Neural crest cell (in vitro differentiated cells): ENCODE measurements around the gene SLC26A2. TPM values are rescaled to one million over a fixed set of nuclear protein-coding genes. Genes with fewer than 3 reads are reported as not detected.
"Not testable (repeated sequence)": the region's sequence is repeated elsewhere in the genome, so short reads cannot be mapped to it uniquely, and the experiment has no call there.

Source experiments
- DNase-seq: peaks from one replicate; pipeline ENCODE4 v3.0.0; 2021; ENCODE audit warnings: low read depth, mixed read lengths, low spot score
- H3K27ac Mint-ChIP-seq: one replicate; pipeline ENCODE4 v1.8.0; 2021; ENCODE audit warnings: mild to moderate bottlenecking, mixed read lengths; ENCODE audit not compliant: unreplicated experiment
- H3K27me3 Mint-ChIP-seq: 2 replicates; pipeline ENCODE4 v1.8.0; 2021; ENCODE audit warnings: low read depth, mild to moderate bottlenecking, mixed read lengths
- H3K36me3 Mint-ChIP-seq: 2 replicates; pipeline ENCODE4 v1.8.0; 2021; ENCODE audit warnings: low read depth, mild to moderate bottlenecking, mixed read lengths
- H3K4me1 Mint-ChIP-seq: 2 replicates; pipeline ENCODE4 v1.8.0; 2021; ENCODE audit warnings: mixed read lengths
- H3K4me3 Mint-ChIP-seq: one replicate; pipeline ENCODE4 v1.8.0; 2021; ENCODE audit warnings: mild to moderate bottlenecking, mixed read lengths
- H3K9me3 Mint-ChIP-seq: 2 replicates; pipeline ENCODE4 v1.8.0; 2021; ENCODE audit warnings: mixed read lengths
- CTCF ChIP-seq: fragments of 200-600 bp; sonication (generic); conservative IDR thresholded peaks from 2 replicates; pipeline ENCODE4 v1.5.0; 2021; ENCODE audit warnings: antibody characterized with exemption, mild to moderate bottlenecking
- total RNA-seq: library from RNA; stranded (reverse); gene quantifications from 2 replicates; pipeline ENCODE4 v1.2.1, GENCODE V29; 2021

SLC26A2 gene
- total RNA-seq, 1 donor from 2014 or later, result 14.3 TPM

DNA sequence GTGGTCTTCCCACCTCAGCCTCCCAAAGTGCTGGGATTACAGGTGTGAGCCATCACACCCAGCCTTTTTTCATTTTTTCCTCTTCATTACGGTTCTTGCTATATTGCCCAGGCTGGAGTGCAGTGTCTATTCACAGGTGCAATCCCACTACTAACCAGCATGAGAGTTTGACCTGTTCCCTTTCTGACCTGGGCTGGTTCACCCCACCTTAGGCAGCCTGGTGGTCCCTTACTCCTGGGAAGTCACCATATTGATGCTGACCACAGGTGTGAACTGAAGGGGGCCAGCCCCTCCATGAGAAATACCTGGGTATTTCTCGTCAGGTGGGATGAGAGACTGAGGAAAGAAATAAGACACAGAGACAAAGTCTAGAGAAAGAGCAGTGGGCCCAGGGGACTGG lies 18.4 kb upstream of the SLC26A2 start:
- Mint-ChIP-seq H3K4me1 (peaks cover 25% of the 10 kb centered on the region), H3K27ac (no peak overlapping the region), H3K36me3 (no peaks in the 10 kb centered on the region)

GRCh38 chr5:149942741-149943169 lies 17.8 kb upstream of the SLC26A2 start:
- H3K9me3 Mint-ChIP-seq, H3K27me3 Mint-ChIP-seq, DNase-seq, H3K36me3 Mint-ChIP-seq, H3K4me3 Mint-ChIP-seq, H3K27ac Mint-ChIP-seq: not testable (repeated sequence)
- peaks cover 25% of the 10 kb centered on the region for H3K4me1 Mint-ChIP-seq

More for the DNA sequence above, 18.4 kb upstream of the SLC26A2 start:
- no peak overlapping the region for H3K4me3 Mint-ChIP-seq
- no peak for DNase-seq
- no peaks in the 10 kb centered on the region for H3K9me3 Mint-ChIP-seq
- no peak for TF ChIP-seq CTCF
- H3K27me3 Mint-ChIP-seq, result no peaks in the 10 kb centered on the region

GRCh38 chr5:149943177-149943949 lies 17.2 kb upstream of the SLC26A2 start:
- H3K27ac Mint-ChIP-seq, H3K36me3 Mint-ChIP-seq, H3K9me3 Mint-ChIP-seq, DNase-seq, H3K27me3 Mint-ChIP-seq, H3K4me3 Mint-ChIP-seq: not testable (repeated sequence)
- H3K4me1 Mint-ChIP-seq, result peaks cover 25% of the 10 kb centered on the region

GRCh38 chr5:149944666-149945065 lies 15.9 kb upstream of the SLC26A2 start, which contains the start of gene PDE6A:
Gene PDE6A (minus strand): TSS chr5:149944793. CDS start chr5:149944673, 120 bp downstream.
- Mint-ChIP-seq H3K27ac (no peak within 1 kb of the TSS), H3K27me3 (no peaks in the 10 kb centered on the region), H3K4me3 (no peak within 1 kb of the TSS), H3K4me1 (peaks cover 25% of the 10 kb centered on the region), H3K36me3 (no peaks in the 10 kb centered on the region), H3K9me3 (no peaks in the 10 kb centered on the region)
- TF ChIP-seq CTCF, result no peak
- DNase-seq, result no peak

DNA sequence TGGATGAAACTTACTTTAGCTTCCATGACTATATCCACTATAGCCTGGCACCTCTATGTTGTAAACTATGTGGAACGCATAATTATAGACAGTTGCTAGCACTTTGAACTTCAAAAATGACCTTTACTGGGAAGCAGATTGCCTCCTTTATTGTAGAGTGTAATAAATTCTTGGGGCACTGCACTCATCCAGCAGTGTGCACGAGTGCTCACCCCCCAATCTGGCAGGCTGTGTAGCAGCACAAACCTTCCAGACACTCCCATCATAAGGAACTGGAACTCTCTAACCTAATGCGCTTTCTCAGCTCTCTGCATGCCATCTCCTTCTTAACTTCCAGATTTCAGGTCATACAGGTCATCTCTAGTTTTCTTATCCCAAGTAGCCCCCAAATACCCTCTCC lies 14.4 kb upstream of the SLC26A2 start:
- peaks cover 16% of the 10 kb centered on the region for H3K4me1 Mint-ChIP-seq
- H3K27ac Mint-ChIP-seq, result no peak overlapping the region
- H3K27me3 Mint-ChIP-seq, result no peaks in the 10 kb centered on the region
- no peaks in the 10 kb centered on the region for H3K9me3 Mint-ChIP-seq
- no peak for DNase-seq
- TF ChIP-seq CTCF, result no peak
- no peak overlapping the region for H3K4me3 Mint-ChIP-seq
- no peaks in the 10 kb centered on the region for H3K36me3 Mint-ChIP-seq

DNA sequence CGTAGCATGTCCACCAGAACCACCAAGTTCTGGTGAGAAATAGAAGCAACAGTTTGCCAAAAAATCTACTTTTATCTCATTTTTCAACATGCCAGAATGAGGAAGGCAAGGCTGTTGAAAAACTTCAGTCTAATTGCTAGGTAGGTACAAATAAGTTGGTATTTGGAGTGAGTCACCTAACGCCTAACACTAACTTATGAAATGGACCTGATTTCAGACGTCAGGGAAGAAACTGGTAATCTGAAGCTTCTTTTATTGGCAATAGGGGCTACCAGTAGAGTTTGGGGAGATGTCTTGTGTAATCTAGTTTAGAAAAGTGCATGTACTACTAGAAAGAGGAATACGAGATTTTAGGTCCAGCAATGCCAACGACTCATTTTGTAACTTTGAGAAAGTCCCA lies 11.6 kb upstream of the SLC26A2 start:
- Mint-ChIP-seq H3K27me3 (no peaks in the 10 kb centered on the region), H3K36me3 (no peaks in the 10 kb centered on the region), H3K27ac (no peak overlapping the region), H3K4me3 (no peak overlapping the region), H3K9me3 (no peaks in the 10 kb centered on the region), H3K4me1 (no peaks in the 10 kb centered on the region)
- DNase-seq, result no peak
- TF ChIP-seq CTCF, result no peak
